Activated B cell treated with CpG ODN at 0.5 μM for 24 hours (primary cell): ENCODE results near the gene GATAD2A. TPM values are rescaled to one million over a fixed set of nuclear protein-coding genes. Genes with fewer than 3 reads are reported as not detected.

Source experiments
- ATAC-seq: fragments of 200-7000 bp; cut with Tn5 transposase; one replicate; pipeline ENCODE4 v1.10.0; 2021; ENCODE audit warnings: low read depth, mild to moderate bottlenecking, moderate library complexity
- CTCF ChIA-PET: fragments of 350-600 bp; sonication (Branson Sonifier 250); formaldehyde crosslinking; loops from one replicate; lab custom pipeline; 2021; ENCODE audit warnings: antibody characterized with exemption; lab: Charles Lee
- POLR2A ChIA-PET: fragments of 350-600 bp; sonication (Branson Sonifier 250); formaldehyde crosslinking; loops from one replicate; lab custom pipeline; 2021; ENCODE audit warnings: antibody characterized with exemption; lab: Charles Lee
- DNase-seq: peaks from one replicate; pipeline ENCODE4 v3.0.0; 2022
- H3K27ac Mint-ChIP-seq: one replicate; pipeline ENCODE4 v1.8.0; 2020; ENCODE audit warnings: mixed read lengths
- H3K27me3 Mint-ChIP-seq: one replicate; pipeline ENCODE4 v1.8.0; 2021; ENCODE audit warnings: mixed read lengths
- H3K36me3 Mint-ChIP-seq: one replicate; pipeline ENCODE4 v1.8.0; 2021; ENCODE audit warnings: low read depth, mixed read lengths
- H3K4me1 Mint-ChIP-seq: one replicate; pipeline ENCODE4 v1.8.0; 2021; ENCODE audit warnings: mixed read lengths
- H3K4me3 Mint-ChIP-seq: one replicate; pipeline ENCODE4 v1.8.0; 2020; ENCODE audit warnings: mild to moderate bottlenecking, mixed read lengths
- H3K9me3 Mint-ChIP-seq: one replicate; pipeline ENCODE4 v1.8.0; 2020; ENCODE audit warnings: mixed read lengths
- intact Hi-C: fragments of 100-400 bp; cut with micrococcal nuclease; formaldehyde crosslinking; loops from one replicate; pipeline ENCODE4 v1.15.1; 2024
- total RNA-seq: library from RNA; stranded (reverse); gene quantifications from 2 replicates; pipeline ENCODE4 v1.2.3, GENCODE V29; 2022
- TF ChIP-seq, protein P1 (sequence below): fragments of 200-600 bp; IDR thresholded peaks from one replicate; pipeline ENCODE4 v1.8.0; 2022; ENCODE audit warnings: antibody characterized with exemption, mild to moderate bottlenecking

Gene GATAD2A
- total RNA-seq, 1 donor from 2014 or later = 116 TPM

DNA sequence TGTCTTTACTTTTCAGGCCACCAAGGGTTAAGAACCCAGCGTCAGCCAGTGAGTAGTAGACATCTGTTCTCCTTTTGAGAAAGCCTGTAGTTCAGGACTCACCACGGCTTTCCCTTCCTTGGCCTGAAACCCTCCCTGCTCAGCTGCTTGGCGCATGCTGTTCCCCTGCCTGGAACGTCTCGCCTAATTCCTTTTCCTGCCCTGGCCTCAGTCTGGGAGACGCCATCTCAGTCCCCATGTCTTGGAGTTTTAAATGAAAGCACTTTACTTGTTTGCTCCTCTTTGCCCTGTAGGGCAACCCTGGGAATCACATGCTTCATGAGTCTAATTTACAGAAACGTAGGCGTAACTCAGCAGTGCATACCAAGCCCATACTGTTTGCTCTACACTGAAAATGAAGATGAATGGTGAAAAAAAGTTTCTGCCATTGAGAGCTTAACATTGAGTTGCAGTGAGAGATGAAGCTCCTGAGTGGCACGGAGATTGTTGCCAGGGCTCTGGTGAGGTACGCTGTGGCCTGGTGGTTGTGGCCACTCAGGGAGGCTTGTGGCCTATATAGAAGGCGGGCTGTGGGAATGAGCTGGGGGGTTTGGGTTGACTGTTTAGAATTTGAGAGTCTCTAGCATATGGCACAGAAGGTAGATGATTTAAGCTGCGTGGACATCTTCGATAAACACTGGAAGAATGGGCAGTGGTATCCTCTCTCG is 52.8 kb downstream of the GATAD2A start:
- no peak for ATAC-seq
- Mint-ChIP-seq H3K4me3 (peak overlapping the region; percentile 17), H3K4me1 (peaks cover 65% of the 10 kb centered on the region), H3K27ac (peak overlapping the region; percentile 86), H3K27me3 (no peaks in the 10 kb centered on the region), H3K9me3 (no peaks in the 10 kb centered on the region), H3K36me3 (peaks cover 5% of the 10 kb centered on the region)
- intact Hi-C loops = loop anchor here (2.0 kb wide), 1 partner anchor 51 kb away; no protein-coding TSS in a partner anchor
- TF ChIP-seq, protein P1, sequence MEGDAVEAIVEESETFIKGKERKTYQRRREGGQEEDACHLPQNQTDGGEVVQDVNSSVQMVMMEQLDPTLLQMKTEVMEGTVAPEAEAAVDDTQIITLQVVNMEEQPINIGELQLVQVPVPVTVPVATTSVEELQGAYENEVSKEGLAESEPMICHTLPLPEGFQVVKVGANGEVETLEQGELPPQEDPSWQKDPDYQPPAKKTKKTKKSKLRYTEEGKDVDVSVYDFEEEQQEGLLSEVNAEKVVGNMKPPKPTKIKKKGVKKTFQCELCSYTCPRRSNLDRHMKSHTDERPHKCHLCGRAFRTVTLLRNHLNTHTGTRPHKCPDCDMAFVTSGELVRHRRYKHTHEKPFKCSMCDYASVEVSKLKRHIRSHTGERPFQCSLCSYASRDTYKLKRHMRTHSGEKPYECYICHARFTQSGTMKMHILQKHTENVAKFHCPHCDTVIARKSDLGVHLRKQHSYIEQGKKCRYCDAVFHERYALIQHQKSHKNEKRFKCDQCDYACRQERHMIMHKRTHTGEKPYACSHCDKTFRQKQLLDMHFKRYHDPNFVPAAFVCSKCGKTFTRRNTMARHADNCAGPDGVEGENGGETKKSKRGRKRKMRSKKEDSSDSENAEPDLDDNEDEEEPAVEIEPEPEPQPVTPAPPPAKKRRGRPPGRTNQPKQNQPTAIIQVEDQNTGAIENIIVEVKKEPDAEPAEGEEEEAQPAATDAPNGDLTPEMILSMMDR = no peak
- ChIA-PET CTCF (no interaction called here), POLR2A (interaction anchor here (1.2 to 2.9 kb wide), 2 partner anchors 41 to 53 kb away, joined by 4 to 12 read pairs; partner anchors contain the start of gene GATAD2A)
- no peak for DNase-seq

- Mint-ChIP-seq H3K9me3 (no peaks in the 10 kb centered on the region), H3K4me3 (peak overlapping the region; percentile 83), H3K27me3 (no peaks in the 10 kb centered on the region), H3K4me1 (peaks cover 70% of the 10 kb centered on the region), H3K27ac (peak overlapping the region; percentile 86), H3K36me3 (peaks cover 5% of the 10 kb centered on the region)
- CTCF ChIA-PET = interaction anchor here (1.0 to 1.5 kb wide), 2 partner anchors 54 to 94 kb away, joined by 3 to 4 read pairs; partner anchors contain the start of gene GATAD2A
- ATAC-seq (no peak), DNase-seq (no peak)
- POLR2A ChIA-PET = interaction anchor here (0.5 to 2.9 kb wide), 10 partner anchors 10 to 162 kb away, joined by 3 to 12 read pairs (median 4); partner anchors contain the start of genes GATAD2A and NDUFA13
- intact Hi-C loops = loop anchor here (1.0 to 2.0 kb wide), 2 partner anchors 13 to 52 kb away; no protein-coding TSS in a partner anchor
- TF ChIP-seq, protein P1 = no peak
Measured at GRCh38 chr19:19459073-19459472, 53.6 kb downstream of the GATAD2A start.

GRCh38 chr19:19459707-19460251 is 54.3 kb downstream of the GATAD2A start:
- Mint-ChIP-seq H3K4me1 (peaks cover 72% of the 10 kb centered on the region), H3K36me3 (peaks cover 11% of the 10 kb centered on the region), H3K27ac (peak overlapping the region; percentile 86), H3K27me3 (no peaks in the 10 kb centered on the region), H3K9me3 (no peaks in the 10 kb centered on the region), H3K4me3 (peak overlapping the region; percentile 83)
- DNase-seq (no peak), ATAC-seq (peak; percentile 69)
- intact Hi-C loops = loop anchor here (1.0 to 2.0 kb wide), 5 partner anchors 13 to 74 kb away; no protein-coding TSS in a partner anchor
- CTCF ChIA-PET = interaction anchor here (1.0 to 1.5 kb wide), 2 partner anchors 54 to 95 kb away, joined by 3 to 4 read pairs; partner anchors contain the start of gene GATAD2A
- TF ChIP-seq, protein P1 = no peak
- POLR2A ChIA-PET = interaction anchor here (0.6 to 2.9 kb wide), 11 partner anchors 10 to 210 kb away, joined by 3 to 12 read pairs (median 4); partner anchors contain the start of genes GATAD2A and NDUFA13

GRCh38 chr19:19460258-19460731 is 54.8 kb downstream of the GATAD2A start:
- DNase-seq (no peak), ATAC-seq (peak; percentile 41)
- peak overlapping the region; percentile 86 for H3K27ac Mint-ChIP-seq
- CTCF ChIA-PET = interaction anchor here (1.0 to 1.5 kb wide), 2 partner anchors 55 to 95 kb away, joined by 3 to 4 read pairs; partner anchors contain the start of gene GATAD2A
- H3K27me3 Mint-ChIP-seq = no peaks in the 10 kb centered on the region
- H3K4me1 Mint-ChIP-seq = peaks cover 72% of the 10 kb centered on the region
- no peaks in the 10 kb centered on the region for H3K9me3 Mint-ChIP-seq
- TF ChIP-seq, protein P1 = no peak
- POLR2A ChIA-PET = interaction anchor here (0.9 to 2.9 kb wide), 6 partner anchors 12 to 56 kb away, joined by 3 to 12 read pairs (median 5); partner anchors contain the start of genes GATAD2A and NDUFA13
- intact Hi-C loops = loop anchor here (1.0 to 2.0 kb wide), 3 partner anchors 15 to 75 kb away; no protein-coding TSS in a partner anchor
- peak overlapping the region; percentile 83 for H3K4me3 Mint-ChIP-seq
- peaks cover 15% of the 10 kb centered on the region for H3K36me3 Mint-ChIP-seq
